Right ventricle myocardium superior (tissue), 1 donor: ENCODE measurements around the gene SP100. TPM values are rescaled to one million over a fixed set of nuclear protein-coding genes. Genes with fewer than 3 reads are reported as not detected.

ENCODE experiments used
- ATAC-seq: fragments of 200-7000 bp; cut with Tn5 transposase; one replicate; pipeline ENCODE4 v1.9.1; 2020; ENCODE audit warnings: mild to moderate bottlenecking; ENCODE audit not compliant: poor library complexity
- DNase-seq: peaks from one replicate; pipeline ENCODE4 v3.0.0-alpha.2; 2020
- intact Hi-C: fragments of 100-400 bp; cut with DNase I; formaldehyde crosslinking; loops from one replicate; pipeline ENCODE4 v1.11.2; 2022
- total RNA-seq: library from RNA; stranded (reverse); fragmentation: NEBNext Ultra II Directional; extraction: Animal tissue kit (Norgen Biotek cat#: 25700); gene quantifications from one replicate; pipeline ENCODE4 v1.2.1, GENCODE V29; 2021
- donor health status: DM: no; HTN: yes; CAD: no; lungs with severe emphysema.

SP100 gene
- total RNA-seq, 1 donor from 2014 or later: 50.9 TPM

GRCh38 chr2:230512955-230513748 is 97.2 kb downstream of the SP100 start:
- no peak for DNase-seq
- ATAC-seq: no peak
- intact Hi-C loops: no loop called here

- intact Hi-C loops: no loop called here
- DNase-seq (no peak), ATAC-seq (no peak)
Measured at GRCh38 chr2:230520061-230520874, 104.3 kb downstream of the SP100 start.

GRCh38 chr2:230520875-230521155 is 104.8 kb downstream of the SP100 start:
- DNase-seq: no peak
- no peak for ATAC-seq
- intact Hi-C loops: no loop called here

GRCh38 chr2:230521386-230521785 is 105.4 kb downstream of the SP100 start:
- DNase-seq (no peak), ATAC-seq (no peak)
- intact Hi-C loops: no loop called here

GRCh38 chr2:230525682-230526081 is 109.7 kb downstream of the SP100 start:
- DNase-seq: no peak
- intact Hi-C loops: no loop called here
- ATAC-seq: no peak

- ATAC-seq (no peak), DNase-seq (no peak)
- intact Hi-C loops: no loop called here
Measured at GRCh38 chr2:230537531-230537976, 121.6 kb downstream of the SP100 start.

GRCh38 chr2:230540332-230540731 is 124.3 kb downstream of the SP100 start:
- intact Hi-C loops: no loop called here
- no peak for DNase-seq
- ATAC-seq: no peak

- no peak for ATAC-seq
- intact Hi-C loops: no loop called here
- DNase-seq: no peak
Measured at GRCh38 chr2:230541934-230542380, 126.0 kb downstream of the SP100 start.

- ATAC-seq: no peak
- DNase-seq: no peak
- intact Hi-C loops: no loop called here
Measured at GRCh38 chr2:230542751-230543150, 126.8 kb downstream of the SP100 start.

- intact Hi-C loops: no loop called here
Measured at GRCh38 chr2:230552181-230552580, 136.2 kb downstream of the SP100 start.

GRCh38 chr2:230557065-230557464 is 141.1 kb downstream of the SP100 start:
- DNase-seq (no peak), ATAC-seq (no peak)
- intact Hi-C loops: no loop called here

More at GRCh38 chr2:230552181-230552580, 136.2 kb downstream of the SP100 start:
- DNase-seq: no peak
- ATAC-seq: no peak

GRCh38 chr2:230564805-230565779 is 149.1 kb downstream of the SP100 start:
- intact Hi-C loops: no loop called here
- no peak for DNase-seq
- no peak for ATAC-seq

- no peak for DNase-seq
- intact Hi-C loops: no loop called here
- no peak for ATAC-seq
Measured at GRCh38 chr2:230569298-230569697, 153.3 kb downstream of the SP100 start.

GRCh38 chr2:230570987-230571386 is 155.0 kb downstream of the SP100 start:
- intact Hi-C loops: no loop called here

GRCh38 chr2:230575642-230576324 is 159.8 kb downstream of the SP100 start:
- ATAC-seq (no peak), DNase-seq (no peak)
- intact Hi-C loops: no loop called here

More at GRCh38 chr2:230570987-230571386, 155.0 kb downstream of the SP100 start:
- DNase-seq: no peak
- ATAC-seq: no peak

GRCh38 chr2:230577114-230577513 is 161.1 kb downstream of the SP100 start:
- no peak for DNase-seq
- intact Hi-C loops: no loop called here
- no peak for ATAC-seq

- intact Hi-C loops: no loop called here
- ATAC-seq (no peak), DNase-seq (no peak)
Measured at GRCh38 chr2:230578106-230578505, 162.1 kb downstream of the SP100 start.

- ATAC-seq: no peak
- DNase-seq: no peak
- intact Hi-C loops: no loop called here
Measured at GRCh38 chr2:230582851-230583283, 166.9 kb downstream of the SP100 start.
